Panc1 (cell line): ENCODE results near the gene STC2. TPM values are rescaled to one million over a fixed set of nuclear protein-coding genes. Genes with fewer than 3 reads are reported as not detected.
A peak's percentile ranks its signal among the peaks of the same experiment; 100 is the strongest.

Experiments
- ATAC-seq: fragments of 200-7000 bp; cut with Tn5 transposase; 2 replicates; pipeline ENCODE4 v1.9.1; 2020; ENCODE audit warnings: mild to moderate bottlenecking, moderate library complexity
- BruUV-seq: library from RNA; stranded (reverse); fragments of 400-500 nt; replicated peaks from 2 replicates; lab custom pipeline; 2021; lab: Mats Ljungman, UMichigan
- CTCF ChIA-PET: fragments of 300-600 bp; sonication (Branson Sonifier 250); formaldehyde crosslinking; loops from one replicate; lab custom pipeline; 2022; ENCODE audit warnings: antibody characterized with exemption; lab: Charles Lee
- POLR2A ChIA-PET: fragments of 300-600 bp; sonication (Branson Sonifier 250); formaldehyde crosslinking; loops from one replicate; lab custom pipeline; 2022; ENCODE audit warnings: antibody characterized with exemption; lab: Charles Lee
- DNase-seq: peaks from one replicate; pipeline ENCODE4 v3.0.0-alpha.2; 2010; ENCODE audit warnings: low read depth, low spot score
- H3K27ac ChIP-seq: 2 replicates; pipeline ENCODE4 v1.5.1; 2011; ENCODE audit warnings: mild to moderate bottlenecking, low read length, inconsistent platforms
- H3K27me3 ChIP-seq: fragments of 200-500 bp; sonication (Bioruptor generic); 2 replicates; pipeline ENCODE4 v1.6.0; 2014; ENCODE audit warnings: low read length, inconsistent platforms; ENCODE audit not compliant: control insufficient read depth, insufficient read depth
- H3K36me3 ChIP-seq: fragments of 200-500 bp; sonication (Bioruptor generic); 2 replicates; pipeline ENCODE4 v1.5.1; 2014; ENCODE audit warnings: inconsistent platforms, mild to moderate bottlenecking, low read length, moderate library complexity; ENCODE audit not compliant: control insufficient read depth, insufficient read depth
- H3K4me1 ChIP-seq: 2 replicates; pipeline ENCODE4 v1.5.1; 2011; ENCODE audit warnings: inconsistent platforms, mild to moderate bottlenecking, low read length, moderate library complexity; ENCODE audit not compliant: control insufficient read depth, insufficient read depth
- H3K4me3 ChIP-seq, 2 experiments: 2 replicates each; pipeline ENCODE4 v1.5.1; 2011 to 2012; ENCODE audit warnings: low read depth in 2 of 2, low read length in 2 of 2, mild to moderate bottlenecking in 2 of 2, inconsistent platforms in 1 of 2, moderate library complexity in 1 of 2
- H3K9me3 ChIP-seq: fragments of 200-500 bp; sonication (Bioruptor generic); 2 replicates; pipeline ENCODE4 v1.5.1; 2014; ENCODE audit warnings: low read depth, mild to moderate bottlenecking, inconsistent platforms, low read length, moderate library complexity; ENCODE audit not compliant: control insufficient read depth, insufficient read depth
- POLR2AphosphoS5 ChIP-seq: IDR thresholded peaks from 2 replicates; pipeline ENCODE4 v1.6.1; 2012; ENCODE audit warnings: mild to moderate bottlenecking, low read depth, low read length, moderate library complexity
- in situ Hi-C: cut with HindIII; loops from 2 replicates; pipeline ENCODE4 v1.10.0; 2016; ENCODE audit warnings: low sequenced_read_pairs, low pct_unique_long_range_greater_than_20kb
- intact Hi-C: fragments of 100-400 bp; cut with micrococcal nuclease; formaldehyde crosslinking; loops from one replicate; pipeline ENCODE4 v1.10.0; 2022; ENCODE audit not compliant: unreplicated experiment
- total RNA-seq: library from RNA; stranded (reverse); gene quantifications from one replicate; pipeline ENCODE4 v1.2.1, GENCODE V29; 2021; ENCODE audit not compliant: unreplicated experiment
- TF ChIP-seq, protein P1 (sequence below): fragments of 450-650 bp; IDR thresholded peaks from 2 replicates; pipeline ENCODE4 v1.5.1; 2017; ENCODE audit warnings: mild to moderate bottlenecking
- TF ChIP-seq, protein P2 (sequence below), 2 experiments: IDR thresholded peaks; 2 replicates each; pipeline ENCODE4 v1.6.1; 2011 to 2012; ENCODE audit warnings: low read depth in 2 of 2, control low read depth in 1 of 2, low read length in 1 of 2, mild to moderate bottlenecking in 1 of 2, moderate library complexity in 1 of 2; ENCODE audit not compliant: insufficient read depth in 1 of 2

Gene STC2
- total RNA-seq, 1 experiment from 2014 or later: 32.2 TPM

DNA sequence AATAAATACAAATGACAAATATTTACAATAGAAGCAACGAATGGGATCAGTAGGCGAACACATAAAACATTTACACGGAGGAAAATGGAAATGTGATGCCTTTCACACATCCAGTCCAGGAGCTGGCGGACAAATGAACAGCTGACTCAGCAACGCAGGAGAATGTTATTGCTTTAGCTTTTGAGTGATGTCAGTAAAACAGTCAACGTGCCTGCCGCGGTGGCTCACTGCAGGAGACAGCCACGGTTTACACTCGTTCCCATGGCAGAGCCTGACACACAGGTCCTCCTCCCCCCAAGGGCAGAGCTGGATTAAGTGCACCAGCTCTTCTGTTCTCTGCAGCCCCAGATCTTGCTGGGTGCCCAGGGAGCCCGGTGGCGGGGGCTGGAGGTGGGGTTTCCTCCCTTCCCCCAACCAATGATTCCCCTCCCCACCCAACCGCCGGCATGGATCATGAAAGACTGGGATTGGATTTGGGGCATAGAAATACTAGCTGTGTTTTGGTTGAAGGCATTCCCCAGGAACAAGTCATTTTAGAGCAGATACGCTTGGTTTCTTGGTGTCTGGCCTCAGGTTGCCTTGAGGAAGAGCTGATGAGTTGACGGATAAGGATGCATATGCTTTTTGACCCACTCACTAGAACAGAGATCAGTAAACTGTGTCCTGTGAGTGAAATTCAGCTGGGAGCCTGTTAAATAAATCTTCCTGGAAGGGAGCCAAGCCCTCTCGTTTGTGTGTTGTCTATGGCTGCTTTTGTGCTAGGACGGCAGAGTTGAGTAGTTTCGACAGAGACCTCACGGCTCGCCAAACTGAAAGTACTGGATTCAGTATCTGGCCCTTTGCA lies 12.5 kb downstream of the STC2 start:
- in situ Hi-C loops: no loop called here
- Histone ChIP-seq H3K4me1 (peaks cover 5% of the 10 kb centered on the region; the same call in 1 of the 2 replicates), H3K36me3 (no peaks in the 10 kb centered on the region), H3K27ac (no peak overlapping the region), H3K9me3 (no peaks in the 10 kb centered on the region), H3K27me3 (no peaks in the 10 kb centered on the region), H3K4me3 (no peak overlapping the region)
- TF ChIP-seq, protein P1, sequence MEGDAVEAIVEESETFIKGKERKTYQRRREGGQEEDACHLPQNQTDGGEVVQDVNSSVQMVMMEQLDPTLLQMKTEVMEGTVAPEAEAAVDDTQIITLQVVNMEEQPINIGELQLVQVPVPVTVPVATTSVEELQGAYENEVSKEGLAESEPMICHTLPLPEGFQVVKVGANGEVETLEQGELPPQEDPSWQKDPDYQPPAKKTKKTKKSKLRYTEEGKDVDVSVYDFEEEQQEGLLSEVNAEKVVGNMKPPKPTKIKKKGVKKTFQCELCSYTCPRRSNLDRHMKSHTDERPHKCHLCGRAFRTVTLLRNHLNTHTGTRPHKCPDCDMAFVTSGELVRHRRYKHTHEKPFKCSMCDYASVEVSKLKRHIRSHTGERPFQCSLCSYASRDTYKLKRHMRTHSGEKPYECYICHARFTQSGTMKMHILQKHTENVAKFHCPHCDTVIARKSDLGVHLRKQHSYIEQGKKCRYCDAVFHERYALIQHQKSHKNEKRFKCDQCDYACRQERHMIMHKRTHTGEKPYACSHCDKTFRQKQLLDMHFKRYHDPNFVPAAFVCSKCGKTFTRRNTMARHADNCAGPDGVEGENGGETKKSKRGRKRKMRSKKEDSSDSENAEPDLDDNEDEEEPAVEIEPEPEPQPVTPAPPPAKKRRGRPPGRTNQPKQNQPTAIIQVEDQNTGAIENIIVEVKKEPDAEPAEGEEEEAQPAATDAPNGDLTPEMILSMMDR: no peak
- TF ChIP-seq POLR2AphosphoS5: 0 out of 2 replicates have a peak, but pooled peaks have one; percentile 18
- CTCF ChIA-PET: no interaction called here
- ATAC-seq: peak; percentile 73
- POLR2A ChIA-PET: interaction anchor here (0.6 to 1.2 kb wide), 3 partner anchors 13 to 144 kb away, joined by 3 to 4 read pairs (median 4); partner anchors contain the start of gene STC2
- BruUV-seq: no TSS peak
- intact Hi-C loops: no loop called here
- no peak for DNase-seq

DNA sequence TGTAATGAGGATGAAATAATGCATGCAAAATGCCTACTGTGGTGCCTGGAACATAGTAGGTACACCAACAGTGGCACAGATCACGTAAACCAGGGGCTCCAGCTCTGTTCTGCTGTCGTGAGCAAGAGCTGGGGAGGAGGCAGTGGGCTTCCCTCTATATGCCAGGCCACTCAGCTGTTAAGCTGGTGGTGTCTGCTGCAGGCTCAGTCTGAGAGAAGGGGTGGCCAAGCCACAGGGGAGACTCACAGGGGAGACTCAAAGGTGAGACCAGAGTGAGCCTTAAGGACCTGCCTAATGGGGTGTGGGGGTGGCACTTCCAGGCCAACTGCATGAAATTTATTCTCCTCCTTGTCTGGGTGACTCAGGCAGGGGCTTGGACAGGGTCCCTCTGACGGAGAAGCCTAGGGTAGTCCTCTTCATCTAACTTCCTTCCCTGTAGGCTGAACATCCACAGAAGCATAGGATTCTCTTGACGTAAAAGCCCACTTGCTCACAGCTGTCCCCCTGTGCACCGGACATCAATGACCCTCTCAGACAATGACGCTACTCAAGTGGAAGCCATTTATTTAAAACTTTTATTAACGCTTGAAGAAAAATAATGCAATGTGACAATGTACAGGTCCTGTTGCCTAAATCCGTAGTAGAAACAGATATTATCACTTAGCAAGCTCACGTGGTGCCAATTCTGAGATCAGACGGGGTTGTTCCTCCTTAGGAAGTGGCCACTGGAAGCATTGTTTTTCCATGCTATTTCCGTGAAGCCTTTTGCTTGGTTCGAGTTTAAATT lies 13.9 kb downstream of the STC2 start:
- Histone ChIP-seq H3K27ac (no peak overlapping the region), H3K36me3 (no peaks in the 10 kb centered on the region), H3K27me3 (no peaks in the 10 kb centered on the region), H3K4me1 (peaks cover 5% of the 10 kb centered on the region; the same call in 1 of the 2 replicates), H3K4me3 (no peak overlapping the region), H3K9me3 (no peaks in the 10 kb centered on the region)
- in situ Hi-C loops (no loop called here), intact Hi-C loops (no loop called here)
- TF ChIP-seq, protein P2, sequence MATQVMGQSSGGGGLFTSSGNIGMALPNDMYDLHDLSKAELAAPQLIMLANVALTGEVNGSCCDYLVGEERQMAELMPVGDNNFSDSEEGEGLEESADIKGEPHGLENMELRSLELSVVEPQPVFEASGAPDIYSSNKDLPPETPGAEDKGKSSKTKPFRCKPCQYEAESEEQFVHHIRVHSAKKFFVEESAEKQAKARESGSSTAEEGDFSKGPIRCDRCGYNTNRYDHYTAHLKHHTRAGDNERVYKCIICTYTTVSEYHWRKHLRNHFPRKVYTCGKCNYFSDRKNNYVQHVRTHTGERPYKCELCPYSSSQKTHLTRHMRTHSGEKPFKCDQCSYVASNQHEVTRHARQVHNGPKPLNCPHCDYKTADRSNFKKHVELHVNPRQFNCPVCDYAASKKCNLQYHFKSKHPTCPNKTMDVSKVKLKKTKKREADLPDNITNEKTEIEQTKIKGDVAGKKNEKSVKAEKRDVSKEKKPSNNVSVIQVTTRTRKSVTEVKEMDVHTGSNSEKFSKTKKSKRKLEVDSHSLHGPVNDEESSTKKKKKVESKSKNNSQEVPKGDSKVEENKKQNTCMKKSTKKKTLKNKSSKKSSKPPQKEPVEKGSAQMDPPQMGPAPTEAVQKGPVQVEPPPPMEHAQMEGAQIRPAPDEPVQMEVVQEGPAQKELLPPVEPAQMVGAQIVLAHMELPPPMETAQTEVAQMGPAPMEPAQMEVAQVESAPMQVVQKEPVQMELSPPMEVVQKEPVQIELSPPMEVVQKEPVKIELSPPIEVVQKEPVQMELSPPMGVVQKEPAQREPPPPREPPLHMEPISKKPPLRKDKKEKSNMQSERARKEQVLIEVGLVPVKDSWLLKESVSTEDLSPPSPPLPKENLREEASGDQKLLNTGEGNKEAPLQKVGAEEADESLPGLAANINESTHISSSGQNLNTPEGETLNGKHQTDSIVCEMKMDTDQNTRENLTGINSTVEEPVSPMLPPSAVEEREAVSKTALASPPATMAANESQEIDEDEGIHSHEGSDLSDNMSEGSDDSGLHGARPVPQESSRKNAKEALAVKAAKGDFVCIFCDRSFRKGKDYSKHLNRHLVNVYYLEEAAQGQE (IDR thresholded peaks at IDR 0.05; ENCODE audit: insufficient read depth in 1 of 2, low read depth in 2 of 2, low read length in 1 of 2): no peak
- 0 out of 2 replicates have a peak, but pooled peaks have one; percentile 35 for TF ChIP-seq POLR2AphosphoS5
- ATAC-seq (no peak), DNase-seq (no peak)
- BruUV-seq: no TSS peak
- POLR2A ChIA-PET: interaction anchor here (0.7 kb wide), 1 partner anchor 32 kb away, joined by 3 read pairs; no protein-coding TSS in a partner anchor
- CTCF ChIA-PET: no interaction called here
